B cell (primary cell): ENCODE measurements around the gene ACSM3.

Experiments
- CTCF ChIP-seq: fragments of 200-600 bp; IDR thresholded peaks from one replicate; pipeline ENCODE4 v1.8.0; 2022; ENCODE audit warnings: antibody characterized with exemption, mild to moderate bottlenecking
- EZH2 ChIP-seq: IDR thresholded peaks from 2 replicates; pipeline ENCODE4 v1.6.1; 2012; ENCODE audit warnings: borderline replicate concordance, low read depth, mild to moderate bottlenecking, moderate library complexity, low read length; ENCODE audit not compliant: insufficient read depth, poor library complexity, severe bottlenecking

- TF ChIP-seq CTCF (no peak), EZH2 (no peak)
Observed at GRCh38 chr16:20750558-20750957, 13.3 kb upstream of the ACSM3 start.
